ENCODE results near the gene SCYL1.

The SCYL1 gene

DNA sequence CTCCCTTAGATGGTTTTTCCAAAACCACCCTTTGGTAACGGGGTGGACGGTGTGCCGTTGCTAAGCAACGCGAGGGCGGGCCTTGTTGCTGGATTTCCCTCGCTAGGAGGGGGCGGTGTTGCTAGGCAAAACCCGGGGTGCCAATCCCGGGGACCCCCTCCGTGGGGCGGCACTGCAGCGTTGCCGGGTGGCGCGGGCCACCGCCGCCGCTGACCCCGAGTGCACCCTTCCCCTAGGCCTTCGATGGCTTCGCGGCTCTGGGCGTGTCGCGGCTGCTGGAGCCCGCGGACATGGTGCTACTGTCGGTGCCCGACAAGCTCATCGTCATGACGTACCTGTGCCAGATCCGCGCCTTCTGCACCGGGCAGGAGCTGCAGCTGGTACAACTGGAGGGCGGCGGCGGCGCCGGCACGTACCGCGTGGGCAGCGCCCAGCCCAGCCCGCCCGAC lies 59.9 kb downstream of the SCYL1 start:
- TF ChIP-seq, protein P1, sequence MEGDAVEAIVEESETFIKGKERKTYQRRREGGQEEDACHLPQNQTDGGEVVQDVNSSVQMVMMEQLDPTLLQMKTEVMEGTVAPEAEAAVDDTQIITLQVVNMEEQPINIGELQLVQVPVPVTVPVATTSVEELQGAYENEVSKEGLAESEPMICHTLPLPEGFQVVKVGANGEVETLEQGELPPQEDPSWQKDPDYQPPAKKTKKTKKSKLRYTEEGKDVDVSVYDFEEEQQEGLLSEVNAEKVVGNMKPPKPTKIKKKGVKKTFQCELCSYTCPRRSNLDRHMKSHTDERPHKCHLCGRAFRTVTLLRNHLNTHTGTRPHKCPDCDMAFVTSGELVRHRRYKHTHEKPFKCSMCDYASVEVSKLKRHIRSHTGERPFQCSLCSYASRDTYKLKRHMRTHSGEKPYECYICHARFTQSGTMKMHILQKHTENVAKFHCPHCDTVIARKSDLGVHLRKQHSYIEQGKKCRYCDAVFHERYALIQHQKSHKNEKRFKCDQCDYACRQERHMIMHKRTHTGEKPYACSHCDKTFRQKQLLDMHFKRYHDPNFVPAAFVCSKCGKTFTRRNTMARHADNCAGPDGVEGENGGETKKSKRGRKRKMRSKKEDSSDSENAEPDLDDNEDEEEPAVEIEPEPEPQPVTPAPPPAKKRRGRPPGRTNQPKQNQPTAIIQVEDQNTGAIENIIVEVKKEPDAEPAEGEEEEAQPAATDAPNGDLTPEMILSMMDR (IDR thresholded peaks at IDR 0.05; ENCODE audit: low read depth, low read length), result no peak
- TF ChIP-seq, protein P2, sequence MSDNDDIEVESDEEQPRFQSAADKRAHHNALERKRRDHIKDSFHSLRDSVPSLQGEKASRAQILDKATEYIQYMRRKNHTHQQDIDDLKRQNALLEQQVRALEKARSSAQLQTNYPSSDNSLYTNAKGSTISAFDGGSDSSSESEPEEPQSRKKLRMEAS (IDR thresholded peaks at IDR 0.05; ENCODE audit: low read depth, low read length), result no peak

DNA sequence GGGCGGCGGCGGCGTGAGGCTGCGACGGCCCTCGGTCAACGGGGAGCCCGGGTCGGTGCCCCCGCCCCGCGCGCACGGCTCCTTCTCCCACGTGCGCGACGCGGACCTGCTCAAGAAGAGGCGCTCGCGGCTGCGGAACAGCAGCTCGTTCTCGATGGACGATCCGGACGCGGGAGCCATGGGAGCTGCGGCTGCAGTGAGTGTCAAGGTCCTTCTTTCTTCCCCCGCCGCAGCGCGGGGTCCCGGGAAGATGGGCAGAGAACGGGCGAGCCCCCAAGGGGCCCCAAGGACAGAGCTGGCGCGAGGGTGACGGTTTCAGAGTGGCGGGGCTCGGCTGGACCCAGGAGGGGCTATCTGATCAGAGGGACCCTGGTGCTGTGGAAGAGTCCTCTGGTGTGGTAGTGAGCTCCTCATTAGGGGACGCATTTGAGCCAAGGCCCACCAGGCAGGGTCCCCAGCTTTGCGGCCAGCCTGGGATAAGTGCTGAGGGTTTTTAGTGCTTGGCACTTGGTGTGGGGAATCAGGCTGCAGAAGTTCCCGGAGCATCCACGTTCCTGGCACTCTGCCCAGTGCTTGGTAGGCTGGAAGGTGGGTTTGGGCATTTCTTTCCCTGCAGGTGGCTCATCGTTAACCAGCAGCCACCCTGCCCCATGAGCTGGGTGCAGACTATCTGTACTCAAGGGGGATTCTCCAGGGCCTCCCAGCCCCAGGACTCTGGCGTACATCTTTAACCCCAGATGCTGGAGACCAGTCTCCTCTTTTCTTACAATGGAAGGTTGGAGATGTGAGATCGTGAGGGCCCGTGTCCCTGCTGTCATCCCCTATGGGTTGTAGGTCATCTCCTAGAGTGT lies 60.7 kb downstream of the SCYL1 start:
- no peak for DNase-seq (ENCODE audit: low read depth)

More for the DNA sequence above, 59.9 kb downstream of the SCYL1 start:
- no peak overlapping the region for H3K4me3 ChIP-seq (ENCODE audit: low read depth, low read length)
- no peak for DNase-seq (ENCODE audit: low read depth)

DNA sequence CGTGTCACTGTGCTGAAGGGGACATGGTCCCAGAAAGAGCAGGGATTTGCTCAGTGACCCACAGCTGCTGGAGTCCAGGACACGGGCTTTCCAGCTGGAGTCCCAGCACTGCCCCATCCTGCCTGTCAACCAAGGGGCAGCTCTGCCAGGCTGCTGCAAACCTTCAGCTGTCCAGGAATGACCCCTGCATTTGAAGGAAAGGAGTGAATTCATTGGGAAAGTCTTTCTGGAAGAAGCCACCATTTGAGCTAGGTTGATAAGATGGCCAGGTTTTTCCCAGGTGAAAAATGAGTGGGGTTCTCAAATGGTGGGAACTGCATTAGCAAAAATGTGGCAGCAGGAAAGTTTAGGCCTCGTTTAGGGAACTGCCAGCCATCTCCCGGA lies 61.4 kb downstream of the SCYL1 start:
- no peak overlapping the region for H3K4me3 ChIP-seq (ENCODE audit: low read depth, low read length)
- no peak for DNase-seq (ENCODE audit: low read depth)
- no peak for TF ChIP-seq MYC (IDR thresholded peaks at IDR 0.05; ENCODE audit: low read depth, low read length)
- no peak for TF ChIP-seq POLR2A (IDR thresholded peaks at IDR 0.05; ENCODE audit: extremely low read depth, insufficient read length)
- TF ChIP-seq, protein P1 (IDR thresholded peaks at IDR 0.05; ENCODE audit: low read depth, low read length), result no peak
- TF ChIP-seq, protein P2 (IDR thresholded peaks at IDR 0.05; ENCODE audit: low read depth, low read length), result no peak

More for the DNA sequence above, 60.7 kb downstream of the SCYL1 start:
- TF ChIP-seq POLR2A (IDR thresholded peaks at IDR 0.05; ENCODE audit: extremely low read depth, insufficient read length) (no peak), MYC (IDR thresholded peaks at IDR 0.05; ENCODE audit: low read depth, low read length) (no peak)
- TF ChIP-seq, protein P2 (IDR thresholded peaks at IDR 0.05; ENCODE audit: low read depth, low read length), result no peak
- TF ChIP-seq, protein P1 (IDR thresholded peaks at IDR 0.05; ENCODE audit: low read depth, low read length), result no peak
- no peak overlapping the region for H3K4me3 ChIP-seq (ENCODE audit: low read depth, low read length)

DNA sequence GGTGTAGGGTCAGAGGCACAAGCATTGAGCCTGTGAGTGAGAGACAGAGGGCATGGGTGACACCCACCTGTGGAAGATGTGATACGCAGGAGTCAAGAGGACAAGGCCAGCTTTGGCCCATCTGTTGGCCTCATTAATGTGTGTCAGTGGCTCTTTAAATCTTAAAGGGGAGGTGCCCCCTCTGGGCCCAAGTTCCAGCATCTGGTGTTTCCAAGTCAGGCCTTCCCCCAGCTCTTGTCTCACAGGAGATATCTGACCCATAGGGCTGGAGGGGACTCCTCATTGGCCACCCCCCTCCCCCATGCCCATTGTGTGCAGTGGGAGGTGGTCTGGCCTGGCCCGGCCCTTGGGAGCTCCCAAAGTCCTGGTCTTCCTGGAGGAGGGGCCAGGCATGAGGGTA lies 61.8 kb downstream of the SCYL1 start:
- H3K4me3 ChIP-seq (ENCODE audit: low read depth, low read length), result no peak overlapping the region
- TF ChIP-seq, protein P1 (IDR thresholded peaks at IDR 0.05; ENCODE audit: low read depth, low read length), result no peak
- TF ChIP-seq, protein P2 (IDR thresholded peaks at IDR 0.05; ENCODE audit: low read depth, low read length), result no peak
- TF ChIP-seq MYC (IDR thresholded peaks at IDR 0.05; ENCODE audit: low read depth, low read length), result no peak
- no peak for TF ChIP-seq POLR2A (IDR thresholded peaks at IDR 0.05; ENCODE audit: extremely low read depth, insufficient read length)
- DNase-seq (ENCODE audit: low read depth), result no peak

Measured in NB4 (cell line).